GM19455 (cell line): ENCODE measurements around the gene ICAM2.
"Not testable (repeated sequence)": the region's sequence is repeated elsewhere in the genome, so short reads cannot be mapped to it uniquely, and the experiment has no call there.

Source experiments
- ATAC-seq: cut with Tn5 transposase; IDR thresholded peaks from one replicate; pipeline ENCODE4 v1.9.1; 2021; ENCODE audit not compliant: unreplicated experiment

Gene ICAM2

GRCh38 chr17:64015447-64015846, 5.0 kb downstream of the ICAM2 start:
- ATAC-seq, result no peak

GRCh38 chr17:64009571-64010402, 10.6 kb downstream of the ICAM2 start:
- ATAC-seq, result no peak

GRCh38 chr17:64008830-64009229, 11.6 kb downstream of the ICAM2 start:
- ATAC-seq, result no peak

GRCh38 chr17:64008346-64008745, 12.1 kb downstream of the ICAM2 start:
- no peak for ATAC-seq

GRCh38 chr17:64007838-64008282, 12.6 kb downstream of the ICAM2 start:
- ATAC-seq, result no peak

GRCh38 chr17:64007089-64007837, 13.2 kb downstream of the ICAM2 start:
- not testable (repeated sequence) for ATAC-seq

GRCh38 chr17:64006361-64007088, 13.9 kb downstream of the ICAM2 start:
- ATAC-seq, result no peak

- no peak for ATAC-seq
These were observed 14.7 kb downstream of the ICAM2 start for GRCh38 chr17:64005734-64006167.

- no peak for ATAC-seq
These were observed 15.3 kb downstream of the ICAM2 start for GRCh38 chr17:64004903-64005733.

- ATAC-seq, result no peak
These were observed 16.1 kb downstream of the ICAM2 start for GRCh38 chr17:64004218-64004770.

GRCh38 chr17:64003526-64004121, 16.8 kb downstream of the ICAM2 start:
- ATAC-seq, result no peak

- no peak for ATAC-seq
These were observed 17.5 kb downstream of the ICAM2 start for GRCh38 chr17:64002658-64003525.

- ATAC-seq, result no peak
These were observed 18.5 kb downstream of the ICAM2 start for GRCh38 chr17:64001763-64002529.

GRCh38 chr17:64001091-64001579, 19.3 kb downstream of the ICAM2 start:
- no peak for ATAC-seq

GRCh38 chr17:63999680-64000531, 20.5 kb downstream of the ICAM2 start:
- no peak for ATAC-seq

GRCh38 chr17:63998721-63999679, 21.4 kb downstream of the ICAM2 start:
- no peak for ATAC-seq
